ENCODE measurements around the gene TRIM29.

Gene TRIM29

GRCh38 chr11:120090411-120090810, 47.5 kb downstream of the TRIM29 start:
- DNase-seq = no peak

DNA sequence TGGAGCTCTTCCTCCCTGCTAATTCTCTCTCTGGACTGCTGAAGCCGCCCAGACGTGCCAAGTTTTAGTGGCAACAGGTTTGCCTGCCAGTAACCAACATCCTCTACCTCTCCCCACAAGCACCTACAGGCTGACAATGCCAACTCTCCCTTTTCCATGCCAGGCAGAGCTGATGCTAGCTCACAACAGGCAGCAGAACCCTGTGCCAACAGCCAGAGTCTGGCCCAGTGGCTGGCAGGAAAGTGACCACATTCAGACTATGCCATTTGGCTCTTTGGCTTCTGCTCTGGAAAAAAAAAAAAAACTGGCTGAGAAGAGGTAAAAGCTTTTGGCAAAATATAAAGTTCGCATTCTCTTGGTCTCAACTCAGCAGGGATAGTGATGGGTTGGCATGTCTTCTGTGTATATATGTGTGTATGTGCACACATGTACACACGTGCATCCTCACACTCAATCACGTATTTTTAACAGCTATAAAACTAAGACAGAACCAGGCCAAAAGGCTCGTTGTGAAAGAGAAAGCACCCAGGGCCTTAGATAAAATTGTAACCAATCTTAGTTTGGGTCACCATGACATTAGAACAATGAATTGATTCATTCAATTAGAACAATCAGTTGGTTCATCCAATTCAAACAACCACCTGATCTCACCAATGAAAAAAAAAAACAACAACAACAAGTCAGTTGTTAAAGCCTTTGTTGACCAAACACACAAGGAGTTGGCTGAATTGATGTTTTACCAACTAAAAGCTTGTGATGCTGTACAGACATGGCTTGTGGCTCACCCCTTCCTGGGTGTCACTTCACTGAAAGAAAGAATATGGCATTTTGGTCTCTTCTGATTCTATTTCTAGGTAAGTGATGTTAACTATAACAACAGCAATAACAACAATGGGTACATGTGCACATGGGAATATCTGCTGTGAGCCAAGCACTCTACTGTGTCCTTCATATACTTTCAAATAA, 48.6 kb downstream of the TRIM29 start:
- no peak for DNase-seq

DNA sequence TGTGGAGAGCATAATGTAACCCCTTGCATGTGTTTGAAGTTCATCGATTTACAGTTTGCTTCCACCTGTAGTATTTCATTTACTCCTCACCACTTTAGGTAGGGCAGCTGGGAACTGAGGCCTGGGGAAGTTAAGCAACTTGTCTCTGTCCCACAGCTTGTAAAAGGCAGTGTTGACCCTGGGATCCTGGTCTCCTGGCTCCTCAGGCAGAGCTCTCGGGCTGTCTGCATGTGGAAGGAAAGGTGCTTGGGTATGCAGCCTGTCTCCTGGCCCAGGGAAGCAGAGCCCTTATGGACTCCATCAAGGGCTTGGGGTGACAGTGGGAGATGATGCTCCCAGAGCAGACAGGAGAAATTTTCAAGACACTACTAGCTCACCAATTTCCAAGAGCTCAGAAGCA, 49.9 kb downstream of the TRIM29 start:
- no peak for DNase-seq

DNA sequence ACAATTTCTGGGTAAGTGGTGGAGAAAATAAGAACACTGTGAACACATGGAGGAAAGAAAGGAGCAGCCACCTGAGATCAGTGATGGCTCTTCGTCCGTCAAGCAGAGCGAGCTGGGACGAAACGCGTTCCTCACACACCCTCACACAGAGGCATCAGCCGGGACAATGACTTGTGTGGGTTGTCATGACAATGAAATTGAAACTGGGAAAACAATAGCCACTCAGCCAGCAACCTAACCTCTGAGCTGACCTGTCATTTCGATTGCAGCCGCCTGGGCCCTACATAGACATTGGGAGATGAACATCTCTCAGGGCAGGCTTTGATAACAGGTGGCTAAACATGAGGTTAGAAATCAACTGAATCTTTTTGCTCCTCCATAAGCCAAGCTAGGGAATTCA, 51.3 kb downstream of the TRIM29 start:
- no peak for DNase-seq

GRCh38 chr11:120079750-120080610, 57.9 kb downstream of the TRIM29 start:
- no peak for DNase-seq

- DNase-seq = no peak
Observed at GRCh38 chr11:120078397-120078796, 59.5 kb downstream of the TRIM29 start.

- no peak for DNase-seq
Observed at GRCh38 chr11:120074076-120074475, 63.8 kb downstream of the TRIM29 start.

DNA sequence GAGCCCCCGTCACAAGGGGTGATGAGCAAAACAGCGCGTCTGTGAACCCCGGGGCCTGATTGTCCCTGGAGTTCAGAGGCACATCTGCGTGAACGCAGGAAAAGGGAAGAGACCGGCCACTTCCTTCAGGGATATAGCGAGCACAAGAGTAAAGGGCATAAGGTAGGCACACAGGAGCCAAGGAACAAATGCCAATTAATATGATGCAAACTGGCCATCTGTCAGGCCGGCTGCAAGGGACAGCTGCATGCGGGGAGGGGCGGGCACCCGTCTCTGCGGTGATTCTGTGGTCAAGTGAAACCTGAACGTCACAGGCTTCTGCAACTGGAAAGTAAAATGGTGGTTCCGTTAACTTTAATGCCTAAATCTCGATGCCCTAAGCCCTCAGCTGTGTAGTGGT, 64.7 kb downstream of the TRIM29 start:
- DNase-seq = no peak

GRCh38 chr11:120068114-120068573, 69.8 kb downstream of the TRIM29 start:
- no peak for DNase-seq

DNA sequence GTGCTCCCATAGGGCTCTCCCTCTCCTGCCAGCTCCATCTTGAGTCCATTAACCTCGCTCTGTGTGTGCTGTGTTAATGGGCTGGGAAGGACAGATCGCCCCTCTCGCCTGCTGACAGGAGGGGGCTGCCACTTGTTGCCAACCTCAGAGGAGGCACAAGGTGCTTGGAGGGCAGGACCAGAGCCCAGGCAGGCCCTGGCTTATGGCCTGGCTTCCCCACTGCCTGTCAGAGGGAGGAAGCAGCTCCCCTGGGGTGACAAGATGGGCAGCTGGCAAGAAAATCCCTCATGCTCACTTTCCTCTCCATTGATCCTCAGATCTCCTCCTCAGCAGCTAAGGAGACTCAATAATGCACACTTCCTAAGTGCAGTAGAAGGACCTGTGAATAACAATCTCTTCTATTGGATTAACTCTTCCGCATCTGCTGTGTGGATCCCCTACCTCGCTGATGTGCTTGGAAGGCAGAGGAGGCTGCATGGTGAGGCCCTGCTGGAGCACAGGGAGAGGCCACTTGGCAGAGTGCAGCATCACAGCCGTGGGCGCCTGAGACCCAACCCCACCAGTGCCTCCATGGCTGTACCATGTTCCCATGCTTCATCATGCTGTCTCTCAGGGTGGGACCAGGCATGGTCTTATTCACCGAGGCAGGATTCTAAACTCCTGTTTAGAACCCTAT, 70.3 kb downstream of the TRIM29 start:
- DNase-seq = no peak

- DNase-seq = no peak
Observed at GRCh38 chr11:120066738-120067437, 71.0 kb downstream of the TRIM29 start.

DNA sequence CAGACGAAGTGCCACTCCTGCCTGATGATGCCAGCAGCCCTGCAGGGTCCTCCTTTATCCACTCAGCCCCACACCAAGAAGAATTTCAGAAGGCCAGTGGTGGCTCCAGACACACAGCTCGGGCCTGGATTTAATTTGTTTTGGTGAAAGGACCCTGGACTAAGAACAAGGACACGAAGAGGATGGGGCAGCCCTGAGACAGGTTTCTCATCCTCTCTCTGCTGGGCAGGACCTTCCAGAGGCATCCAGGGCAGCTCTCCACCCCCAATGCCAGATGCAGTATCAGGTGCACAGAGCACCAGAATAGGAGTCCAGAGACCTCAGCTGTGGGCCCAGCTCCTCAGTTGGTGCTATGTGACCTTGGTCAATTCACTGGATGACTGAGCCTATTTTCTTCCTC, 72.0 kb downstream of the TRIM29 start:
- no peak for DNase-seq

GRCh38 chr11:120065176-120065575, 72.7 kb downstream of the TRIM29 start:
- DNase-seq = no peak

DNA sequence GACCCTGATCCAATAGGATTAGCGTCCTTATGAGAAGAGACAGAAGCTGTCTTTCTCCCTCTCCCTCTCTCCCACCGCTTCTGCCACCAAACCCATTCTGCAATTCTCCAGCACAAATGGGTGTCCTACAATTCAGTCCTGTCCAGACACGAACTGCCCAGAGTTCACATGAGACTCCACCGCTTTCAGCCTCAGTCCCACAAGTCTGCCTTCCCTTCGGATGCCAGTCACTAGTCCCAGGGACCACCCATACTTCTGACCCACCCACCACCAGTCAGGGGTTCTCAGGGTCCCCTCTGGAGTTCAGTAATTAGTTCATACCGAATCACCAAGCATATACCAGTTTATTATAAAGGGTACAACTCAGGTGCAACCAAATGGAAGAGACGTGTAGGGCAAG, 73.6 kb downstream of the TRIM29 start:
- DNase-seq = no peak

DNA sequence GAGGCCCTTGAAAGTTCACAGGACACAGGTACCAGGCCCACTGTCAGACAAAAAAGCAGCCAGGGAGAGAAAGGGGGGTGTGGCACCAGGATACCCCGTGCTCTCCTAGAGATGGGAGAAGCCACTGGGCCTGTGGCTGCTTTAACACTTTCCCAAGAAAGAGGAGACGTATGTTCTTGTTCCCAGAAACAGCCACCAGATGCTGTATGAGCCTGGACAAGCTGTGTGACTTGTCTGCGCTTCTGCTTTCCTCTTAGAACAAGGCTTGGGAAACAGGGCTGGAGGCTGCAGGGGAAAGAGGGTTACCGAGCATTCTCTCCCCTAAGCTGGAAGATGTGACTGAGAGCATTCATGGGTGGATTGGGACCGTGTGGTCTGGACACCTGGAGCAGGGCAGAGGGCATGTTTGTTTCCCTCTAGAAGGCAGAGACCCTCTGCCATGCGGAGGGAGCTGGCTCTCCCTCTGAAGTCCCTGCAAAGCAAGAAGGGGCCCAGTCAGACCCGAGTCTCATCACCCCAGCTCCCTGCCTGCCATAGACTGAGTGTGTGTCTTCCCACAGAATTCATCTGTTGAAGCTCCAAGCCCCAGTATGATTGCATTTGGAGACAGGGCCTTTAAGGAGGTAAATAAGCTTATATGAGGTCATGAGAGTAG, 74.1 kb downstream of the TRIM29 start:
- DNase-seq = no peak

GRCh38 chr11:120062561-120062930, 75.4 kb downstream of the TRIM29 start:
- DNase-seq = no peak

GRCh38 chr11:120061761-120062560, 76.0 kb downstream of the TRIM29 start:
- no peak for DNase-seq
